Vagina (tissue), 2 donors: ENCODE results near the gene TCF7L1.
"Not testable (repeated sequence)": the region's sequence is repeated elsewhere in the genome, so short reads cannot be mapped to it uniquely, and the experiment has no call there.

Source experiments
- CTCF ChIP-seq, 3 experiments: fragments of 450-650 bp in 2 of 3; fragments of 200-600 bp in 1 of 3; sonication (generic) in 1 of 3; IDR thresholded peaks; one replicate each; pipeline ENCODE4 v1.5.1; 2017 to 2019; ENCODE audit warnings: antibody characterized with exemption in 3 of 3, mild to moderate bottlenecking in 2 of 3, moderate library complexity in 2 of 3
- POLR2AphosphoS5 ChIP-seq, 2 donors: sonication (generic); formaldehyde crosslinking; IDR thresholded peaks; one replicate each; pipeline ENCODE4 v1.9.0; 2017; ENCODE audit warnings: antibody characterized with exemption in 2 of 2, mild to moderate bottlenecking in 2 of 2, low read depth in 1 of 2; ENCODE audit not compliant: insufficient read depth in 1 of 2

GRCh38 chr2:85211606-85212005 is 78.4 kb downstream of the TCF7L1 start:
- TF ChIP-seq CTCF (IDR thresholded peaks at IDR 0.05); POLR2AphosphoS5 (IDR thresholded peaks at IDR 0.05; ENCODE audit: insufficient read depth in 1 of 2, low read depth in 1 of 2): not testable (repeated sequence)
